NCI-H128 (cell line): Measurements from ENCODE around the gene TRAF7.

Experiments
- DNase-seq: peaks from one replicate; lab custom pipeline; 2025; ENCODE audit not compliant: unreplicated experiment; lab: John Stamatoyannopoulos, UW

Gene TRAF7

GRCh38 chr16:2163211-2163881 lies 7.8 kb downstream of the TRAF7 start:
- DNase-seq = no peak

- no peak for DNase-seq
Observed at GRCh38 chr16:2165861-2166260, 10.3 kb downstream of the TRAF7 start.

GRCh38 chr16:2166263-2167067 lies 10.9 kb downstream of the TRAF7 start:
- DNase-seq = no peak

GRCh38 chr16:2167068-2167638 lies 11.6 kb downstream of the TRAF7 start:
- no peak for DNase-seq

GRCh38 chr16:2170080-2170479 lies 14.5 kb downstream of the TRAF7 start:
- no peak for DNase-seq

GRCh38 chr16:2170587-2171435 lies 15.2 kb downstream of the TRAF7 start:
- DNase-seq = no peak

- DNase-seq = no peak
Observed at GRCh38 chr16:2171601-2172178, 16.1 kb downstream of the TRAF7 start.

- no peak for DNase-seq
Observed at GRCh38 chr16:2172688-2173335, 17.2 kb downstream of the TRAF7 start.

GRCh38 chr16:2173366-2173765 lies 17.8 kb downstream of the TRAF7 start:
- no peak for DNase-seq

- DNase-seq = no peak
Observed at GRCh38 chr16:2173916-2174315, 18.3 kb downstream of the TRAF7 start.

- DNase-seq = no peak
Observed at GRCh38 chr16:2174396-2175131, 19.0 kb downstream of the TRAF7 start.

GRCh38 chr16:2175454-2175853 lies 19.9 kb downstream of the TRAF7 start:
- no peak for DNase-seq

GRCh38 chr16:2176047-2176446 lies 20.5 kb downstream of the TRAF7 start:
- DNase-seq = no peak

GRCh38 chr16:2177101-2177500 lies 21.5 kb downstream of the TRAF7 start:
- no peak for DNase-seq

- DNase-seq = no peak
Observed at GRCh38 chr16:2177561-2177960, 22.0 kb downstream of the TRAF7 start.

GRCh38 chr16:2178321-2179106 lies 22.9 kb downstream of the TRAF7 start:
- DNase-seq = no peak

- no peak for DNase-seq
Observed at GRCh38 chr16:2179107-2179501, 23.5 kb downstream of the TRAF7 start.

- DNase-seq = no peak
Observed at GRCh38 chr16:2179576-2179975, 24.0 kb downstream of the TRAF7 start.

- no peak for DNase-seq
Observed at GRCh38 chr16:2180461-2180860, 24.9 kb downstream of the TRAF7 start.
